Embryonic facial prominence (tissue), 1 donor: ENCODE data around the gene F7.
"Not testable (repeated sequence)": the region's sequence is repeated elsewhere in the genome, so short reads cannot be mapped to it uniquely, and the experiment has no call there.

Source experiments
- DNase-seq: peaks from one replicate; pipeline ENCODE4 v3.0.0-alpha.2; 2016; ENCODE audit errors: extremely low spot score

F7 gene

DNA sequence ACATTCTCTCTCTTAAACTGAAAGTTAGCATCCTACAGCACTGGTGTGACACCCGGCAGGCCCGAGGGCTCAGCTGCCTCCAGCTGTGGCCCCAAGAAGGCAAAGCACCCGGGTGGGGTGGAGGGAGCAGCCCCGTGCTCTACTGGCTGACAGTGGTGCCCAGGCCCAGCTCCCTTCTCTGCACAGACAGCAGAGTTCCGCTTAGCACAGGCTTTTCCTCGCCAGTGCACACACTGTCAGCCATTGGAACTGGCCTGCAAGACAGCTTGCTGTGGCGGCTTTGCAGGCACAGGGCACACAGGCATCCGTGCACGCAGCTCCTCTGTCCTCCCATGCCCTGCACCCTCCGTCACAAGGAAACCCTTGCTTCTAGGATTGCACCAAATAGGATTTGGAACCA lies 3.3 kb upstream of the F7 start:
- not testable (repeated sequence) for DNase-seq

DNA sequence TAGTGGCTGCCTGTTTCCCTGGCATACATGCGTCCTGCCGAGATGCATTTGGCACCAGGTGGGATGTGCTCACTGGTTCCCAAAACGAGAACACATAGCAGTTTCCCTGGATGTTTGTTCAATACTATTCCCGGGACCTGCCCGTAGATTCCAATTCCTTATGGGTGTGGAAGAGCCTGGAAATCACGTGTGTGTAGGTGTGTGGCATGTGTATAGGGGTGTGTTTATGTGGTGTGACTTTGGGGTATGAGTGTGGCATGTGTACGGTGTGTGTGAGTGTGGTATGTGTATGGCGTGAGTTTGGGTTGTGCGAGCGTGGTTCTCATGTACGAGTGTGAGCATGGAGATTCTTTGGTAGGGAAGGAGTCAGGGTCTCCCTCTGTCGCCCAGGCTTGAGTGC lies 2.9 kb upstream of the F7 start:
- DNase-seq = no peak

- DNase-seq = no peak
Measured at GRCh38 chr13:113103646-113104045, 1.9 kb upstream of the F7 start.

DNA sequence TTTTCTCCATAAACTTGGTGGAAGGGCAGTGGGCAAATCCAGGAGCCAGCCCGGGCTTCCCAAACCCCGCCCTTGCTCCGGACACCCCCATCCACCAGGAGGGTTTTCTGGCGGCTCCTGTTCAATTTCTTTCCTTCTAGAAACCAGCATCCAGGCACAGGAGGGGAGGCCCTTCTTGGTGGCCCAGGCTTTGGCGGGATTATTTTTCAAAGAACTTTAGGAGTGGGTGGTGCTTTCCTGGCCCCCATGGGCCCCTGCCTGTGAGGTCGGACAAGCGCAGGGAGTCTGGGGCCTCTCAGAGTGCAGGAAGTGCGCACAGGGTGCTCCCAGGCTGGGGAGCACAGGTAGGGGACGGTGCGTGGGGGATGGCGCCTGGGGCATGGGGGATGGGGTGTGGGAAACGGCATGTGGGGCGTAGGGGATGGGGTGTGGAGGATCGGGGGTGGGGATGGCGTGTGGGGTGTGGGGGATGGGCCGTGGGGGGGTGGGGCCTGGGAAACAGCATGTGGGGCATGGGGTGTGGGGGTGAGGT lies 396 bp downstream of the F7 start:
- DNase-seq = no peak

DNA sequence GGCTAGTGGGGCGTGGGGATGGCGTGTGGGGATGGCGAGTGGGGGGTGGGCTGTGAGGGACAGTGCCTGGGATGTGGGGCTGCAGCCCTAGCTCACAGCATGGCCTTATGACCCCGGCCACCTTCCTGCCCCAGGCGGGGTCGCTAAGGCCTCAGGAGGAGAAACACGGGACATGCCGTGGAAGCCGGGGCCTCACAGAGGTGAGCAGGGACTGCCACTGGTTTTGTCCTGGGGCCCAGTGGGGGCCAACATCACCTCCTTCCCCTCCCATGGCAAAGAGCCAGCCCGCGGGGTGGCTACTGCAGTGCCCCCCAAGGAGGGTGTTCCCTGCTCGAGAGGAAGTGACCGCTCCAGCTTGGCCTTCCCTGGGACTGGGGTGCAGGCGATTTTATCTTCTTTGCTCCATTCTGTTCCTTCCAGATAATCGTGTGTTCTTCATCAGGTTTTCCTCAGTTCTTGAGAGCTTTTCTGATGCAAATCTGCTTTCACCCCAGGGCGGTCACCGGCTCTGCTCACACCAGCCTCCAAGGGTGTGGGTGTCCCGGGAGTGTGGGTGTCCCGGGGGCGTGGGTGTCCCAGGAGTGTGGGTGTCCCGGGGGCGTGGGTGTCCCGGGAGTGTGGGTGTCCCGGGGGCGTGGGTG lies 1.2 kb downstream of the F7 start:
- DNase-seq = no peak

DNA sequence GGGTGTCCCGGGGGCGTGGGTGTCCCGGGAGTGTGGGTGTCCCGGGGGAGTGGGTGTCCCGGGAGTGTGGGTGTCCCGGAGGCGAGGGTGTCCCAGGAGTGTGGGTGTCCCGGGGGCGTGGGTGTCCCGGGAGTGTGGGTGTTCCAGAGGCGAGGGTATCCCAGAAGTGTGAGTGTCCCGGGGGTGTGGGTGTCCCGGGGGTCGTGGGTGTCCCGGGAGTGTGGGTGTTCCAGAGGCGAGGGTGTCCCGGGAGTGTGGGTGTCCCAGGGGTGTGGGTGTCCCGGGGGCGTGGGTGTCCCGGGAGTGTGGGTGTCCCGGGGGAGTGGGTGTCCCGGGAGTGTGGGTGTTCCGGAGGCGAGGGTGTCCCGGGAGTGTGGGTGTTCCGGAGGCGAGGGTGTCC lies 2.9 kb downstream of the F7 start:
- not testable (repeated sequence) for DNase-seq

- no peak for DNase-seq
Measured at GRCh38 chr13:113109151-113110047, 3.8 kb downstream of the F7 start.

DNA sequence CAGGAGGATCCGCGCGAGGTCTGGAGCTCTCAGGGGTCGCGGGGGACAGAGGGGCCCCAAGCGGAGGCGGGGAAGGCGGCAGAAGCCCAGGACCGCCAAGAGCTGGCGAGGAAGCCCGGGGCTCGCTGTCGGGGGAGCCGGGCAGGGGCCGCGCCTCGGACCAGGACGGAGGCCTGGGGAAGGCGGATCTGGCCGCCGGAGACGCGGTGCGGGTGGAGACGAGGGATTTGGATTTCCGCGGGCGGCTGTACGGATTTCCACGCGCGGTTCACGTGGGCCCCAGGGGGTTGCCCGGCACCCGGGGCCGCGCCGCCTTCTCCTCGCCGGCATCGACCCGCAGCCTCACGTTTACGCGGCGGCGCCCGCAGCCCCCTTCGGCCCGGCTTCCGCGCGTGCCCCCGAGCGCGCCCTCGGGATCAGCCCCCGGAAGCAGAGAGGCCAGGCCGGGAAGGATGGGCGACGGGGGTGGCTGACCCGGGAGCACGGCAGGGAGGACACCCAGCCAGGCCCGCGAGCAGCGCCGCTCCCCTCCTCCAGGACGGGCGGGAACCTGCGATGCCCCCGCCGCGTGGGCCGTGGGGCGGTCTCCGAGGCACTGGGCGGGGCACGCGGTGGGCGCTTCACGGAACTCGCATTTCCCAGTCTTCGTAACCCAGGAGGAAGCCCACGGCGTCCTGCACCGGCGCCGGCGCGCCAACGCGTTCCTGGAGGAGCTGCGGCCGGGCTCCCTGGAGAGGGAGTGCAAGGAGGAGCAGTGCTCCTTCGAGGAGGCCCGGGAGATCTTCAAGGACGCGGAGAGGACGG lies 4.7 kb downstream of the F7 start:
- DNase-seq = no peak

DNA sequence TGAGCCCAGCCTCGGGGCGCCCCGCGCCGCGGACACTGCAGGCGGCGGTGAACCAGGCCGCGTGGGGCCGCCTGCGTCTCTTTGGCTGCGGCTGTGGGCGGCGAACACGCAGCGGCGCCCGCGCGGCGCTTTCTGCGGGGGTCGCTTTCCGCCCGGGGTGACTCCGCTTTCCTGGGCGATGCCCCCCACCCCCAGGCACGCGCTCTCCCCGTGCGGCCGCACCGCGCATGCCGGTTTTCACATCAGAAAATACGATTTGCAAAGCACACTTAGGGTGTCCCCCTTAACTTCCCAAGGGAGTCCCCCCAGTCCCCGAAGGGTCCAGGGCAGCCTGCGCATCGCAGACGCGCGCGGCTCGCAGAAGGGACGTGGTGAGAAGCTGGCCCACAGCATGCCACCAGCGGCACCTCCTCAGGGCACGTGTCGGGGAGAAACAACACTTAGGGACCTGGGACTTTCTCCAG lies 5.3 kb downstream of the F7 start:
- no peak for DNase-seq

- not testable (repeated sequence) for DNase-seq
Measured at GRCh38 chr13:113111821-113112220, 6.2 kb downstream of the F7 start.

GRCh38 chr13:113112475-113112874 lies 6.9 kb downstream of the F7 start:
- not testable (repeated sequence) for DNase-seq

DNA sequence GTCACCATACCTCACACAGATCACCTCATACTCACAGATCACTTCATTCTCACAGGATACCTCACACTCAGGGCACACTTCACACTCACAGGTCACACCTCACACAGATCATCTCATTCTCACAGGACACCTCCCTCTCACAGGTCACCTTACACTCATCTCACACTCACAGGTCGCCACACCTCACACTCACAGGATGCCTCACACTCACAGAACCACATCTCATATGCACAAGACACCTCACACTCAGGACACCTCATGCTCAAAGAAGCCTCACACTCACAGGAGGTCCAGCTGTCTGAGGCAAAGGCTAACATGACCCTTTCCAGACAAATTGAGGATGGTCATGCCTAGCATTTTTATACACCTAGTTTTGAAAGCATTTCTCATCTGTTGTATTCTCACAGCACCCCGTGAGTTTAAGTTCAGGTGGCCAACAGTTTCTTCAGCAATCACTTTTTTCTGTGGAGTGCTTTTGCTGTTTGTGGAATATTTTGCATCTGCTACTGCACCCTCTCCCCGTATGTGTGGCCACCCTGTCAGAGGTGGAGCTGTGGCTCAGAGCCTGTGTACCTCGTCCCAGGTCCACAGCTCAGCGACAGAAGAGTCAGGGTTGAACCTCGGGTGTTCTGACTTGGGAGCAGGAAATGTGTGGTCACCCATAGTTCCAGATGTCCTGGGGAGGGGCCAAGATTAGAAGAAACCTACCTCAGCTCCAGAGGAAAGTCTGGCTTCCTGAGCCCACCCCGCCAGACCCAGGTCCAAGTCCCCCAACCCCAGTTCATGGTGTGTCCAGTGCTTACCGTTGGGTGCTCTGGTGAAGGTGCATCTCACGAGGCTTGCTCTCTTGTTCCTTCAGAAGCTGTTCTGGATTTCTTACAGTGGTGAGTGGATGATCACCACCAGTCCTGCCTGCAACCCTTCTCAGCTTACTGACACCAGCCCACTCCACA lies 7.6 kb downstream of the F7 start:
- DNase-seq = no peak

DNA sequence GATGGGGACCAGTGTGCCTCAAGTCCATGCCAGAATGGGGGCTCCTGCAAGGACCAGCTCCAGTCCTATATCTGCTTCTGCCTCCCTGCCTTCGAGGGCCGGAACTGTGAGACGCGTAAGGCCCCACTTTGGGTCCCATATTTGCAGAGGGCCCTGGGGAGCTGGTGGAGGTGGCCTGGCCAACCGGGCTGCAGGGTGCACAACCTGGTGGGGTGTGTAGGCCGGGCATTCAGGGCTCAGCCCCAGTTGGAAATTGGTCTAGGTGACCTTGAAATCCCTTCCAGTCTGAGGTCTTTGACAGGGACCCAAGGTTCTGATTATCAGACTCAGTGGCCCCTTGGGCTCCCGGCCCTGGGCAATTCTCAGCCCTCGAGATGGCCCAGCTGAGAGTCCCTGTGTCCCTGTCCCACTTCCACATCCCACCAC lies 8.3 kb downstream of the F7 start:
- no peak for DNase-seq

DNA sequence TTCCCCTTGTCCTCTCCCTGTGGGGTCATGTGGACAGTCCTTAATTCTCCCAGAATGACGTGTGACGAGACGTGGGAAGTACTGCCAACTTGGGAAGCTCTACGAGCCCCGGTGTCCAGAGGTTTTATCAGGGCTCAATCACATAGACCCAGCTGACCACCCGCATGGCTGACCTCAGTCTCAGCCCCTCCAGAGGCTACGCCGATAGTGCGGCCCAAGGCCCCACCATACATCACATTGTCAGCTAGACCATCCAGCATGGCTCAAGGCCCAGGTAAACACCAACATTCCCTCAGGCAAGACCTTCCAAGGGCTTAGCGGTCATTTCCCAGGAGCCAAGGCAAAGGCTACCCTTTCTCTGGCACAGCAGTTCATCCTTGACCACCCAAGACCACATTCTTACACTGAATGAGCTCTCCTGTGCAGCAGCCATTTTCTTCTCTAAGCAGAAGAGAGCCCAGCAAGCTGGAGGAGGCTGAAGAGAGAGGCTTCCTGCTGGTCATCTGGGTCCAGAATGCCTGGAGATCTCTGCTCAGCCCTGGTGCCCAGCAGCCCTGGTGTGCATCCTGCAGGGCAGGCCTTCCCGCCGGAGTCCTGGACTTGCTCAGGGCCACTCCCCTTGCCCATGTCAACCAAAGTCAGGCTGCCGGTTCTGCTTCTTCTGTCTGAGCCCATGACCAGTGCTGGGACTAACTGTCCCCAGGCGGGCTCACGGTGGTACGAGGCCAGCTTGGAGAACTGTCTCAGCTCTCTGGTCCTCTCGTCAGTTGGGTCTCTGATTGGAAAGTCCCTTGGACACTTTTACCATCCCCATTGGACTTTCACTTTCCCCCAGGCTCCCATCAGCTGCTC lies 9.1 kb downstream of the F7 start:
- no peak for DNase-seq

GRCh38 chr13:113115363-113116205 lies 10.0 kb downstream of the F7 start:
- no peak for DNase-seq

DNA sequence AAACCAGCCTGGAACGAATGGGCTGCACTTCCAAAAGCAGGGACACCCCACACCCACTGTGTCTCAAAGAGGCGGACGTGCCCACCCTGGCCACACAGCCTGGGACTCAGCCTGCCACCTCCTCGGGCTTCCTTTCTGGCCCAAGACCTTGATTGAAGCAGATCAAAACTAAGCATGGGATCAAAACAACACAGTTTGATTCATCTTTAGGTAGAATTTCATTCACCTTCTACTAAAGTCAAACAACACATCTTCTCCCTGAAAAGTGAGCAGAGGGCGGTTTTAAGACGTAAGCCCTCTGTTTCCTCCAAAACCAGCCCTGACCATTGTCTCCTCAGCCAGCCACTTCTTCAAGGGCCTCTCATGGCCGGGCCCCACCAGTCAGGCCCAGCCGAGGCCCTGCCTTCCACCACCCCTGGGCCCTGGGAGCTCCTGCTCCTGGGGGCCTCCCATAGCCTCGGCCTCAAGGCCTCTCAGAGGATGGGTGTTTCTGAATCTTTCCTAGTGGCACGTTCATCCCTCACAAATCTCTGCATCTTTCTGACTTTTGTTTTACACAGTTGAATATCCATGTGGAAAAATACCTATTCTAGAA lies 10.7 kb downstream of the F7 start:
- no peak for DNase-seq

GRCh38 chr13:113116871-113117271 lies 11.3 kb downstream of the F7 start:
- no peak for DNase-seq

GRCh38 chr13:113117335-113117872 lies 11.8 kb downstream of the F7 start:
- no peak for DNase-seq
